GM12865 (cell line): ENCODE measurements around the gene ITGA3.
A peak's percentile ranks its signal among the peaks of the same experiment; 100 is the strongest.

Source experiments
- DNase-seq: peaks from one replicate; pipeline ENCODE4 v3.0.0; 2010; ENCODE audit warnings: low read depth
- H3K4me3 ChIP-seq: 2 replicates; pipeline ENCODE4 v1.5.1; 2011; ENCODE audit warnings: mild to moderate bottlenecking, low read depth, low read length, control low read depth
- TF ChIP-seq, protein P1 (sequence below): IDR thresholded peaks from 2 replicates; pipeline ENCODE4 v1.5.1; 2011; ENCODE audit warnings: low read length, control low read depth, low read depth, inconsistent platforms; ENCODE audit not compliant: insufficient read depth; ENCODE audit errors: missing control alignments

ITGA3 gene

DNA sequence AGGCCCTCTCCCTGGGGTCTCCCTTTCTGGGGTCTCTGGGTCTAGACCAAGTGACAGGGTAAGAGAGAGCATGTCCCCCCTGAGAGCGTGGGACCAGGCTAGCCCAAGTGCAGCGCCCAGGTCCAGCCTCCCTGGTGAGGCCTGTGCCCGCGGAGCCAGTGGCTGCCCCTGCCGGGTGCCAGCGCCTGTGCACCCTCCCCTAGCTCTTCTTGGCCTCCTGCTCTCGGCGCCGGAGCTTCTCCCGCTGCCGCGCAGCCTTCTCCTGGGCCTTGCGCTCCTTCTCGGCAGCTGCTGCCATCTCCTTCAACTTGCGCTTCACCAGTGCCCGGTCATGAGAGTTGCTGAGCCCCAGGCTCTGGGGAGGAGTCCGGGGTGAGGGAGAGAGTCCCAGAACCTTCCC is 56.8 kb downstream of the ITGA3 start:
- TF ChIP-seq, protein P1, sequence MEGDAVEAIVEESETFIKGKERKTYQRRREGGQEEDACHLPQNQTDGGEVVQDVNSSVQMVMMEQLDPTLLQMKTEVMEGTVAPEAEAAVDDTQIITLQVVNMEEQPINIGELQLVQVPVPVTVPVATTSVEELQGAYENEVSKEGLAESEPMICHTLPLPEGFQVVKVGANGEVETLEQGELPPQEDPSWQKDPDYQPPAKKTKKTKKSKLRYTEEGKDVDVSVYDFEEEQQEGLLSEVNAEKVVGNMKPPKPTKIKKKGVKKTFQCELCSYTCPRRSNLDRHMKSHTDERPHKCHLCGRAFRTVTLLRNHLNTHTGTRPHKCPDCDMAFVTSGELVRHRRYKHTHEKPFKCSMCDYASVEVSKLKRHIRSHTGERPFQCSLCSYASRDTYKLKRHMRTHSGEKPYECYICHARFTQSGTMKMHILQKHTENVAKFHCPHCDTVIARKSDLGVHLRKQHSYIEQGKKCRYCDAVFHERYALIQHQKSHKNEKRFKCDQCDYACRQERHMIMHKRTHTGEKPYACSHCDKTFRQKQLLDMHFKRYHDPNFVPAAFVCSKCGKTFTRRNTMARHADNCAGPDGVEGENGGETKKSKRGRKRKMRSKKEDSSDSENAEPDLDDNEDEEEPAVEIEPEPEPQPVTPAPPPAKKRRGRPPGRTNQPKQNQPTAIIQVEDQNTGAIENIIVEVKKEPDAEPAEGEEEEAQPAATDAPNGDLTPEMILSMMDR, result no peak
- DNase-seq, result no peak
- no peak overlapping the region for H3K4me3 ChIP-seq

DNA sequence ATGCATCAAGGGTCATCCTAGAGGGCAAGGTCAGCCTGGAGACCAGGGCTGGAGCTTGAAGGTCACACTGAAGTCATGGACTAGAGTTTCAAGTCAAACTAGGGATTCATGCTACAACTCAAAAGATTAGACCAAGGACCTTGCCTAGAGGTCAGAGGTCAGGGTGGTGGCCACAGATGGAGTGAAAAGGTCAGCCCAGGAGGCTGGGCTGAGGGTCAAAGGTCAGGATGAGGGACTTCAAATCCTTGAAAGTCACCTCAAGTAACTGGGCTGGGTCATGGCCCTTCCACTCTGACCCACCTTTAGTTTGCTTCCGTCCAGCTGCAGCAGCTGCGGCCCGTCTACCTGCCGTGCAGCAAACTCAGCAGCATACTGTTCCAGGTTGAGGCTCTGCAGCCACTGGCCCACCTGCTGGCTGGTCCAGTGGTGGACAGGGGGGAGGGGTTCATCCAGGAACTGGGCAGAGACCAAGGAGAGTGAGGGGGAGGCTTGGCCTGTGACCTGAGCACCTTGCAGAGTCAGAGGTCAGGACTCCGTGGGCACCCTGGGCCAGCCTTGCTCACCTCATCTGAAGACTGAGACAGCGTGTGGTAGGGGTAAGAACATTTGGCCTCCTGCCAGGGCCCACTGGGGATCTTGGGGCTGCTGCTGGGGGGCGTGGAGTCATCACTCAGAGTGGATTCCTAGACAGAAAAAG is 57.9 kb downstream of the ITGA3 start:
- no peak overlapping the region for H3K4me3 ChIP-seq
- TF ChIP-seq, protein P1, result no peak
- DNase-seq, result no peak

DNA sequence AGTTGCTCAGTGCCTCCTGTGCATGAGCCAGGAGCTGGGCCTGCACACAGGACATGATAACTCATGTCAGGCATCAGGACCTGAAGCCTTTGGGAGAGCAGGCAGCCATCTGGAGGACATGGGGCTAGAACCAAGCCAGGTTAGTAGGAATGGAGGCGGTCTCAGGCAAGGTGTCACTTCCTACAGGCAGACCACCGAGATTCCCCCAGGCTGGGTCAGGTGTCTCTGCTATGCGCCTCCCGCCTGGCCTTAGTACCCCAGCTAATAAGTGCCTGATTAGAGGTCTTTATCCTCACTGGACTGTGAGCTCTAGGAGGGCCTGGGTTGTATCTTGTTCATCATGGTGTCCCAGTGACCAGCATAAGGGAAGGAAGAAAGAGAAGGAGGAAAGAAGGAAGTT is 58.5 kb downstream of the ITGA3 start:
- TF ChIP-seq, protein P1, result no peak
- DNase-seq, result no peak
- no peak overlapping the region for H3K4me3 ChIP-seq

- H3K4me3 ChIP-seq, result no peak overlapping the region
- TF ChIP-seq, protein P1, result peak; percentile 74
- DNase-seq, result peak; percentile 68
These were observed 59.0 kb downstream of the ITGA3 start for GRCh38 chr17:50114849-50115357.

DNA sequence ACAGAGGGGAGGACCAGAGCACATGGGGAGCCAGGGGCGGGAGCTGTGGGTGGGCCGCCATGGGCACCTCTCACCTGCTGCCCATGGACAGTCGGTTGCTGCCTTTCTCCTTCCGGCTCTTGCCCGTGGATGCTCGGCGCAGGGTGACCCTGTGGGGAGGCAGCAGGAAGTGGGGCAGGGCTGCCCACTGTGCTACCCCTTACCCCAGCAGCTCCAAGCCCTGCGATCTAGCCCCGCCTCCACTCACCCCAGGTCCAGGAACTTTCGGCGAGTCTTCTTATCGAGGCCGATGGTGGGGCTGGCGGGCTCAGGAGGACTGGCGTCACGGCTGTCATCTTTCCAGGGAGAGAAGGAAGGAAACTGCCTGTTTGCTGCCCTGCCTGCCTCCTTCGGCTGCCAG is 59.8 kb downstream of the ITGA3 start:
- H3K4me3 ChIP-seq, result no peak overlapping the region
- DNase-seq, result no peak
- TF ChIP-seq, protein P1, result no peak

- no peak overlapping the region for H3K4me3 ChIP-seq
- TF ChIP-seq, protein P1, result peak; percentile 50
- peak; percentile 66 for DNase-seq
These were observed 61.5 kb downstream of the ITGA3 start for GRCh38 chr17:50117202-50118051.
